Activated CD8-positive, alpha-beta memory T cell treated with anti-CD3 and anti-CD28 coated beads, Interleukin-2, amount 10 ng/mL, durations not matched to agents 7 days and 5 days (primary cell): ENCODE measurements around the gene MEIKIN. TPM values are rescaled to one million over a fixed set of nuclear protein-coding genes. Genes with fewer than 3 reads are reported as not detected.
"Not testable (repeated sequence)": the region's sequence is repeated elsewhere in the genome, so short reads cannot be mapped to it uniquely, and the experiment has no call there.

Experiments
- ATAC-seq: fragments of 150-1000 bp; cut with Tn5 transposase; one replicate; pipeline ENCODE4 v1.10.0; 2021; ENCODE audit warnings: moderate library complexity
- CTCF ChIA-PET: fragments of 350-600 bp; sonication (Branson Sonifier 250); formaldehyde crosslinking; loops from one replicate; lab custom pipeline; 2021; ENCODE audit warnings: antibody characterized with exemption; lab: Charles Lee
- DNase-seq: peaks from one replicate; pipeline ENCODE4 v3.0.0-alpha.2; 2020
- H3K27ac Mint-ChIP-seq: one replicate; pipeline ENCODE4 v1.8.0; 2021; ENCODE audit warnings: mild to moderate bottlenecking, mixed read lengths
- H3K27me3 Mint-ChIP-seq: one replicate; pipeline ENCODE4 v1.8.0; 2021; ENCODE audit warnings: mixed read lengths
- H3K36me3 Mint-ChIP-seq: one replicate; pipeline ENCODE4 v1.8.0; 2021; ENCODE audit warnings: mild to moderate bottlenecking, mixed read lengths
- H3K4me1 Mint-ChIP-seq: one replicate; pipeline ENCODE4 v1.8.0; 2021; ENCODE audit warnings: mixed read lengths
- H3K4me3 Mint-ChIP-seq: one replicate; pipeline ENCODE4 v1.8.0; 2021; ENCODE audit warnings: mild to moderate bottlenecking, moderate library complexity, mixed read lengths
- H3K9me3 Mint-ChIP-seq: one replicate; pipeline ENCODE4 v1.8.0; 2022; ENCODE audit warnings: low read depth, mixed read lengths
- total RNA-seq, 2 experiments: library from RNA; stranded (reverse); gene quantifications; one replicate each; pipeline ENCODE4 v1.2.3, GENCODE V29; 2021

The MEIKIN gene
- total RNA-seq, 2 experiments from 2014 or later, result not detected

DNA sequence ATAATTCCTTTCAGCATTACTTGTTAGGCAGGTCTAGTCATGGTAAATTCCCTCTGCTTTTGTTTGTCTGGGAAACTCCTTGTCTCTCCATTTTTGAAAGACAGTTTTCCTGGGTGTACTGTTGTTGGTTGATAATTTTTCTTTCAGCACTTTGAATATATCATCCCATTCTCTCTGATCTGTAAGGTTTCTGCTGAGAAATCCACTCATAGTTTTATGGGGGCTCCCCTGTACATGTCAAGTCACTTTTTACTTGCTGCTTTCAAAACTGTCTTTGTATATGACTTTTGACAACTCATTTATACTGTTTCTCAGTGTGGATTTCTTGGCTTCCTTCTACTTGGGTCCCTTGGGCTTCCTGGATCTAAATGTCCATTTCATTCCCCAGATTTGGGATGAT, 16.5 kb downstream of the MEIKIN start:
- DNase-seq (no peak), ATAC-seq (no peak)
- CTCF ChIA-PET, result no interaction called here

GRCh38 chr5:131926168-131926567, 19.3 kb downstream of the MEIKIN start:
- DNase-seq (no peak), ATAC-seq (no peak)
- CTCF ChIA-PET, result no interaction called here
- Mint-ChIP-seq H3K36me3 (peaks cover 10% of the 10 kb centered on the region), H3K27ac (no peak overlapping the region), H3K4me1 (no peaks in the 10 kb centered on the region), H3K27me3 (peaks cover 12% of the 10 kb centered on the region), H3K9me3 (peaks cover 26% of the 10 kb centered on the region), H3K4me3 (no peak overlapping the region)

More for the DNA sequence above, 16.5 kb downstream of the MEIKIN start:
- H3K9me3 Mint-ChIP-seq, result peaks cover 24% of the 10 kb centered on the region
- H3K27me3 Mint-ChIP-seq, result peaks cover 13% of the 10 kb centered on the region
- H3K4me1 Mint-ChIP-seq, result no peaks in the 10 kb centered on the region
- no peak overlapping the region for H3K4me3 Mint-ChIP-seq
- no peak overlapping the region for H3K27ac Mint-ChIP-seq
- H3K36me3 Mint-ChIP-seq, result peaks cover 10% of the 10 kb centered on the region

- H3K36me3 Mint-ChIP-seq, result peaks cover 1% of the 10 kb centered on the region
Measured at GRCh38 chr5:131916481-131916880, 29.0 kb downstream of the MEIKIN start.

GRCh38 chr5:131914472-131914871, 31.0 kb downstream of the MEIKIN start:
- CTCF ChIA-PET, result no interaction called here
- Mint-ChIP-seq H3K9me3 (peaks cover 8% of the 10 kb centered on the region), H3K36me3 (peaks cover 1% of the 10 kb centered on the region), H3K27me3 (no peaks in the 10 kb centered on the region), H3K4me1 (no peaks in the 10 kb centered on the region), H3K27ac (no peak overlapping the region), H3K4me3 (no peak overlapping the region)
- DNase-seq (no peak), ATAC-seq (no peak)

More at GRCh38 chr5:131916481-131916880, 29.0 kb downstream of the MEIKIN start:
- CTCF ChIA-PET, result no interaction called here
- H3K27ac Mint-ChIP-seq, result no peak overlapping the region
- no peak overlapping the region for H3K4me3 Mint-ChIP-seq
- H3K27me3 Mint-ChIP-seq, result no peaks in the 10 kb centered on the region
- no peak for DNase-seq
- no peak for ATAC-seq
- H3K9me3 Mint-ChIP-seq, result peaks cover 3% of the 10 kb centered on the region
- H3K4me1 Mint-ChIP-seq, result no peaks in the 10 kb centered on the region

GRCh38 chr5:131913603-131914002, 31.9 kb downstream of the MEIKIN start:
- Mint-ChIP-seq H3K27ac (no peak overlapping the region), H3K9me3 (peaks cover 8% of the 10 kb centered on the region), H3K27me3 (no peaks in the 10 kb centered on the region), H3K4me1 (no peaks in the 10 kb centered on the region), H3K36me3 (peaks cover 2% of the 10 kb centered on the region), H3K4me3 (no peak overlapping the region)
- DNase-seq (no peak), ATAC-seq (no peak)
- CTCF ChIA-PET, result no interaction called here

DNA sequence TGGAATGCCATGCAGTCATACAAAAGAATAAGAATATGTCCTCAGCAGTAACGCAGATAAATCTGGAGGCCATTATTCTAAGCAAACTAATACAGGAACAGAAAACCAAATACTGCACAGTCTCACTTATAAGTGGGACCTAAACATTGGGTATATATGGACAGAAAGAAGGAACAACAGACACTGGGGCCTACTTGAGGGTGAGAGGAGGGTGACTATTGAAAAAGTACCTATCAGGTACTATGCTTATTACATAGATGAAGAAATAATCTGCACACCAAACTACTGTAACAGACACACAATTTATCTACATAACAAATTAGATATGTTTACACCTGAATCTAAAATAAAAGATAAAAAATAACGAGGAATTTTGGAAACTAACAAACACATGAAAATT, 38.8 kb downstream of the MEIKIN start:
- ATAC-seq (no peak), DNase-seq (no peak)
- Mint-ChIP-seq H3K27ac (no peak overlapping the region), H3K36me3 (peaks cover 49% of the 10 kb centered on the region), H3K27me3 (no peaks in the 10 kb centered on the region), H3K9me3 (peaks cover 36% of the 10 kb centered on the region), H3K4me3 (no peak overlapping the region), H3K4me1 (peaks cover 19% of the 10 kb centered on the region)
- CTCF ChIA-PET, result no interaction called here

GRCh38 chr5:131902266-131902665, 43.2 kb downstream of the MEIKIN start:
- ATAC-seq, result peak; percentile 77
- Mint-ChIP-seq H3K9me3 (peaks cover 25% of the 10 kb centered on the region), H3K27ac (peak overlapping the region; percentile 77), H3K4me1 (peaks cover 28% of the 10 kb centered on the region), H3K36me3 (peaks cover 53% of the 10 kb centered on the region)
- not testable (repeated sequence) for H3K4me3 Mint-ChIP-seq, H3K27me3 Mint-ChIP-seq
- DNase-seq, result peak; percentile 64
- CTCF ChIA-PET, result interaction anchor here (1.0 kb wide), 1 partner anchor 918 kb away, joined by 3 read pairs; no protein-coding TSS in a partner anchor

GRCh38 chr5:131899686-131900085, 45.8 kb downstream of the MEIKIN start:
- H3K4me1 Mint-ChIP-seq, result peaks cover 24% of the 10 kb centered on the region
- DNase-seq, result no peak
- H3K27me3 Mint-ChIP-seq, result peaks cover 20% of the 10 kb centered on the region
- H3K4me3 Mint-ChIP-seq, result no peak overlapping the region
- no peak overlapping the region for H3K27ac Mint-ChIP-seq
- H3K36me3 Mint-ChIP-seq, result peaks cover 40% of the 10 kb centered on the region
- no peak for ATAC-seq
- H3K9me3 Mint-ChIP-seq, result peaks cover 26% of the 10 kb centered on the region
- CTCF ChIA-PET, result interaction anchor here (0.6 kb wide), 1 partner anchor 297 kb away, joined by 4 read pairs; no protein-coding TSS in a partner anchor

GRCh38 chr5:131883984-131884383, 61.5 kb downstream of the MEIKIN start:
- no peaks in the 10 kb centered on the region for H3K4me1 Mint-ChIP-seq
- ATAC-seq (no peak), DNase-seq (no peak)
- no peaks in the 10 kb centered on the region for H3K36me3 Mint-ChIP-seq
- H3K27me3 Mint-ChIP-seq, result no peaks in the 10 kb centered on the region
- no peak overlapping the region for H3K27ac Mint-ChIP-seq
- H3K9me3 Mint-ChIP-seq, result no peaks in the 10 kb centered on the region
- H3K4me3 Mint-ChIP-seq, result no peak overlapping the region
- CTCF ChIA-PET, result no interaction called here

GRCh38 chr5:131879705-131880104, 65.8 kb downstream of the MEIKIN start:
- Mint-ChIP-seq H3K9me3 (no peaks in the 10 kb centered on the region), H3K4me3 (no peak overlapping the region), H3K4me1 (no peaks in the 10 kb centered on the region), H3K36me3 (no peaks in the 10 kb centered on the region), H3K27ac (no peak overlapping the region), H3K27me3 (no peaks in the 10 kb centered on the region)
- ATAC-seq, result no peak
- CTCF ChIA-PET, result interaction anchor here (1.5 kb wide), 1 partner anchor 290 kb away, joined by 3 read pairs; no protein-coding TSS in a partner anchor
- no peak for DNase-seq

- no peak for ATAC-seq
Measured at GRCh38 chr5:131877873-131878272, 67.6 kb downstream of the MEIKIN start.

GRCh38 chr5:131871251-131871650, 74.2 kb downstream of the MEIKIN start:
- H3K27ac Mint-ChIP-seq, H3K4me3 Mint-ChIP-seq, ATAC-seq, CTCF ChIA-PET, DNase-seq, H3K4me1 Mint-ChIP-seq, H3K27me3 Mint-ChIP-seq, H3K36me3 Mint-ChIP-seq: not testable (repeated sequence)
- H3K9me3 Mint-ChIP-seq, result peaks cover 11% of the 10 kb centered on the region

More at GRCh38 chr5:131877873-131878272, 67.6 kb downstream of the MEIKIN start:
- Mint-ChIP-seq H3K9me3 (no peaks in the 10 kb centered on the region), H3K4me3 (no peak overlapping the region), H3K27me3 (no peaks in the 10 kb centered on the region), H3K27ac (no peak overlapping the region), H3K36me3 (no peaks in the 10 kb centered on the region), H3K4me1 (no peaks in the 10 kb centered on the region)
- CTCF ChIA-PET, result no interaction called here
- DNase-seq, result no peak

GRCh38 chr5:131867524-131867923, 77.9 kb downstream of the MEIKIN start:
- Mint-ChIP-seq H3K4me1 (no peaks in the 10 kb centered on the region), H3K4me3 (no peak overlapping the region), H3K9me3 (peaks cover 25% of the 10 kb centered on the region), H3K27me3 (no peaks in the 10 kb centered on the region), H3K36me3 (peaks cover 16% of the 10 kb centered on the region), H3K27ac (no peak overlapping the region)
- CTCF ChIA-PET, result no interaction called here
- ATAC-seq (no peak), DNase-seq (no peak)

- CTCF ChIA-PET, result no interaction called here
- Mint-ChIP-seq H3K4me1 (no peaks in the 10 kb centered on the region), H3K36me3 (peaks cover 10% of the 10 kb centered on the region), H3K27ac (no peak overlapping the region), H3K4me3 (no peak overlapping the region), H3K9me3 (peaks cover 19% of the 10 kb centered on the region), H3K27me3 (no peaks in the 10 kb centered on the region)
- DNase-seq, result no peak
- no peak for ATAC-seq
Measured at GRCh38 chr5:131863700-131864099, 81.8 kb downstream of the MEIKIN start.
